H1 (cell line): ENCODE results near the gene PHC2. TPM values are rescaled to one million over a fixed set of nuclear protein-coding genes. Genes with fewer than 3 reads are reported as not detected.

Source experiments
- BACH1 ChIP-seq: IDR thresholded peaks from 2 replicates; pipeline ENCODE4 v1.6.1; 2012; ENCODE audit warnings: low read length, improper control_type of control experiment
- BCL11A ChIP-seq, 2 experiments: IDR thresholded peaks; one replicate each; pipeline ENCODE4 v1.6.1; 2011; ENCODE audit warnings: low read depth in 2 of 2, low read length in 2 of 2, mild to moderate bottlenecking in 2 of 2
- EP300 ChIP-seq, 2 experiments: IDR thresholded peaks; 1 replicate in 1 of 2; 2 replicates in 1 of 2; pipeline ENCODE4 v1.6.1; 2011 to 2012; ENCODE audit warnings: low read depth in 2 of 2, low read length in 2 of 2, mild to moderate bottlenecking in 2 of 2, borderline replicate concordance in 1 of 2, inconsistent platforms in 1 of 2, moderate library complexity in 1 of 2
- EZH2 ChIP-seq: fragments of 200-600 bp; sonication (generic); IDR thresholded peaks from 2 replicates; pipeline ENCODE4 v1.7.1; 2012; ENCODE audit warnings: low read depth, mild to moderate bottlenecking, moderate library complexity, low read length, inconsistent platforms; ENCODE audit not compliant: severe bottlenecking
- KDM1A ChIP-seq: fragments of 200-600, 300-600 bp; sonication (generic); IDR thresholded peaks from 2 replicates; pipeline ENCODE4 v1.7.1; 2016; ENCODE audit warnings: mild to moderate bottlenecking, low read length, borderline replicate concordance
- POLR2AphosphoS5 ChIP-seq: IDR thresholded peaks from 2 replicates; pipeline ENCODE4 v1.6.1; 2011; ENCODE audit warnings: low read depth, low read length
- RBBP5 ChIP-seq: IDR thresholded peaks from 2 replicates; pipeline ENCODE4 v1.7.1; 2012; ENCODE audit warnings: low read depth, mild to moderate bottlenecking, inconsistent platforms, low read length, moderate library complexity, borderline replicate concordance
- SIN3A ChIP-seq, 2 experiments: IDR thresholded peaks in 1 of 2; conservative IDR thresholded peaks in 1 of 2; 2 replicates each; pipeline ENCODE4 v1.6.1; 2011 to 2012; ENCODE audit warnings: low read length in 2 of 2, improper control_type of control experiment in 1 of 2, low read depth in 1 of 2, mild to moderate bottlenecking in 1 of 2
- YY1 ChIP-seq: IDR thresholded peaks from 2 replicates; pipeline ENCODE4 v1.6.1; 2011; ENCODE audit warnings: low read depth, mild to moderate bottlenecking, low read length
- polyA plus RNA-seq, 7 experiments: library from polyadenylated mRNA; depleted of rRNA in 3 of 7; stranded (reverse) in 5 of 7; unstranded in 2 of 7; fragments of >200 nt in 5 of 7; fragments of 200-250 nt in 2 of 7; gene quantifications; 1 replicate in 5 of 7; 2 replicates in 1 of 7; 4 replicates in 1 of 7; pipeline versions ENCODE4 v1.2.1 to v1.2.3, GENCODE V29; 2011 to 2013; ENCODE audit warnings: missing spikeins in 2 of 7, mixed read lengths in 2 of 7
- total RNA-seq: library from RNA; stranded (reverse); fragmentation: NEBNext Ultra II Directional; extraction: Animal tissue kit (Norgen Biotek cat#: 25700); gene quantifications from 2 replicates; pipeline ENCODE4 v1.2.1, GENCODE V29; 2021
- TF ChIP-seq, protein P1 (sequence below): IDR thresholded peaks from 2 replicates; pipeline ENCODE4 v1.6.1; 2011; ENCODE audit warnings: low read length, improper control_type of control experiment

The PHC2 gene
- total and polyA plus RNA-seq, 2 of the 8 experiments (the other 6 are each of a cell fraction or from before 2014, with no cell fraction given): 5.6 to 14.2 TPM

GRCh38 chr1:33295450-33296081 lies 135.3 kb downstream of the PHC2 start (continued):
- TF ChIP-seq, protein P1, sequence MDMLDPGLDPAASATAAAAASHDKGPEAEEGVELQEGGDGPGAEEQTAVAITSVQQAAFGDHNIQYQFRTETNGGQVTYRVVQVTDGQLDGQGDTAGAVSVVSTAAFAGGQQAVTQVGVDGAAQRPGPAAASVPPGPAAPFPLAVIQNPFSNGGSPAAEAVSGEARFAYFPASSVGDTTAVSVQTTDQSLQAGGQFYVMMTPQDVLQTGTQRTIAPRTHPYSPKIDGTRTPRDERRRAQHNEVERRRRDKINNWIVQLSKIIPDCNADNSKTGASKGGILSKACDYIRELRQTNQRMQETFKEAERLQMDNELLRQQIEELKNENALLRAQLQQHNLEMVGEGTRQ: no peak
- TF ChIP-seq YY1 (0 out of 2 replicates have a peak, but pooled peaks have one; percentile 11), BCL11A (IDR thresholded peaks at IDR 0.05; ENCODE audit: low read depth in 2 of 2, low read length in 2 of 2) (no peak), BACH1 (no peak), KDM1A (0 out of 2 replicates have a peak, but pooled peaks have one; percentile 24), EP300 (IDR thresholded peaks at IDR 0.05; ENCODE audit: borderline replicate concordance in 1 of 2, low read depth in 2 of 2, low read length in 2 of 2) (no peak), SIN3A (conservative IDR thresholded peaks at IDR 0.05 in 1 of 2, IDR thresholded peaks at IDR 0.05 in 1 of 2; ENCODE audit: low read depth in 1 of 2, low read length in 2 of 2) (no peak), RBBP5 (no peak), EZH2 (no peak), POLR2AphosphoS5 (no peak)
